Inflammatory macrophage (primary cell): ENCODE data around the gene KRT82.
"Not testable (repeated sequence)": the region's sequence is repeated elsewhere in the genome, so short reads cannot be mapped to it uniquely, and the experiment has no call there.

ENCODE experiments used
- DNase-seq, 2 donors: peaks; one replicate each; pipeline ENCODE4 v3.0.0-alpha.2; 2020 to 2022
- total RNA-seq, 18 experiments: gene quantifications; one replicate each; lab custom pipeline; 2026; ENCODE audit warnings: mixed read lengths in 6 of 18, inconsistent platforms in 2 of 18; lab: John Stamatoyannopoulos, UW

The KRT82 gene
- total RNA-seq = 0 to 0.13 (median 0) reads per million in 18 experiments

GRCh38 chr12:52405922-52406385 is at the start of gene KRT82:
TSS of gene KRT82 (minus strand) at chr12:52406335. CDS start at chr12:52406277, 58 bp downstream.
- no peak for DNase-seq

GRCh38 chr12:52455821-52456220 is 49.7 kb upstream of the KRT82 start:
- peak; percentile 28 to 40 for DNase-seq

GRCh38 chr12:52454411-52455201 is 48.5 kb upstream of the KRT82 start:
- no peak for DNase-seq

- no peak for DNase-seq
Measured at GRCh38 chr12:52452101-52452500, 46.0 kb upstream of the KRT82 start, which contains the start of gene KRT6B. TSS of gene KRT6B (minus strand) at chr12:52452146. CDS start at chr12:52452078, 68 bp downstream.

GRCh38 chr12:52448228-52448627 is 42.1 kb upstream of the KRT82 start:
- DNase-seq = no peak

GRCh38 chr12:52447196-52447595 is 41.1 kb upstream of the KRT82 start:
- not testable (repeated sequence) for DNase-seq

GRCh38 chr12:52446367-52447045 is 40.4 kb upstream of the KRT82 start:
- DNase-seq = no peak

GRCh38 chr12:52445876-52446275 is 39.7 kb upstream of the KRT82 start:
- DNase-seq = no peak

- no peak for DNase-seq
Measured at GRCh38 chr12:52444647-52445595, 38.8 kb upstream of the KRT82 start.

- no peak for DNase-seq
Measured at GRCh38 chr12:52443966-52444365, 37.8 kb upstream of the KRT82 start.

- no peak for DNase-seq
Measured at GRCh38 chr12:52442600-52443061, 36.5 kb upstream of the KRT82 start.

GRCh38 chr12:52441320-52441911 is 35.3 kb upstream of the KRT82 start:
- DNase-seq = no peak

GRCh38 chr12:52440821-52441319 is 34.7 kb upstream of the KRT82 start:
- no peak for DNase-seq

- DNase-seq = no peak
Measured at GRCh38 chr12:52439845-52440244, 33.7 kb upstream of the KRT82 start.

- no peak for DNase-seq
Measured at GRCh38 chr12:52439420-52439819, 33.3 kb upstream of the KRT82 start.

GRCh38 chr12:52438305-52439301 is 32.5 kb upstream of the KRT82 start:
- no peak for DNase-seq

- DNase-seq = no peak
Measured at GRCh38 chr12:52437508-52437907, 31.4 kb upstream of the KRT82 start.

GRCh38 chr12:52436828-52437474 is 30.8 kb upstream of the KRT82 start:
- no peak for DNase-seq

GRCh38 chr12:52436000-52436827 is 30.1 kb upstream of the KRT82 start:
- DNase-seq = no peak
